Dermis blood vessel endothelial cell (primary cell): ENCODE measurements around the gene DIAPH3. TPM values are rescaled to one million over a fixed set of nuclear protein-coding genes. Genes with fewer than 3 reads are reported as not detected.
A peak's percentile ranks its signal among the peaks of the same experiment; 100 is the strongest.

Experiments
- DNase-seq: peaks from one replicate; pipeline ENCODE4 v3.0.0; 2010
- total RNA-seq: library from RNA; depleted of rRNA; stranded (reverse); fragments of >200 nt; gene quantifications from 2 replicates; pipeline ENCODE4 v1.2.3, GENCODE V29; 2014

DIAPH3 gene
- total RNA-seq, 1 donor from 2014 or later, result 8.7 TPM

DNA sequence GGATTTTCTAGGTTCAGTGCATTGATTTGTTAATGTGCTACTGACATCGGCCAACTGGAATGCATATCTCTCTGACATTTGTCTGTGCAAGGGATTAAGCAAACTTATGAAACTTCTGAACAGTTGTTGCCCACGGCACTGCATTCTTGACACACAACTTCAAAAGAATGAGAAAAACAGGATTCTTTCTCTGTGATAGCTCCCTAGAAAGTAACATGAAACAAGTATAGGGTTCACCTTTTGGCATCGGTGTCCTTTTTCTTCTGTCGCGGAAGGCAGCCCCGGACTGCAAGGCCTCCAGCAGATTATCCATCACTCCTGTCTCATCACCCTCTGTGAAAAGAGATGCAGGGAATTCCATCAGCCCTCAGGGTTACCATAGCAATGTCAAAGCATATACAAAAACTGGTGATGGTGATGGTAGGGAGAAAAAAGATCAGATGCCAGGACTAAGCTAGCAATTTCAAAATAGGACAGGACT is 389.2 kb downstream of the DIAPH3 start:
- no peak for DNase-seq

DNA sequence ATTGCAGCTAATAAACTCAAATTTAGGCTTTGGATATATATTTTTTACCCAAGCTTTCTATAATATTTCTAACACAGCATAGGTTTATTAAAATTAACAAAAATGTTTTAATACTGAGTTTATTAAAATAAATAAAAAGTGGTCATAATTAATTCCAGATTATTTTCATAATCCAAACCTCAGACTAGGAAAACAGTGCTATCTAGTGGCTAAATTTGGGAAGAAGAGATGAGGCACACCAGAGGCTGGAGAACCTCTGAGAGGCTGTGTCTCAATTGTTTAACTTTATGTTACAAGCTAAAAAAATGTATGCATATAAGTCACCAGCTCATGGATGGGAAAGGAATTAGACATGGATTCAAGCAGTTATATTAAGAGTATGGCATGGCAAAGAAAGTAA is 392.5 kb downstream of the DIAPH3 start:
- DNase-seq, result peak; percentile 40

DNA sequence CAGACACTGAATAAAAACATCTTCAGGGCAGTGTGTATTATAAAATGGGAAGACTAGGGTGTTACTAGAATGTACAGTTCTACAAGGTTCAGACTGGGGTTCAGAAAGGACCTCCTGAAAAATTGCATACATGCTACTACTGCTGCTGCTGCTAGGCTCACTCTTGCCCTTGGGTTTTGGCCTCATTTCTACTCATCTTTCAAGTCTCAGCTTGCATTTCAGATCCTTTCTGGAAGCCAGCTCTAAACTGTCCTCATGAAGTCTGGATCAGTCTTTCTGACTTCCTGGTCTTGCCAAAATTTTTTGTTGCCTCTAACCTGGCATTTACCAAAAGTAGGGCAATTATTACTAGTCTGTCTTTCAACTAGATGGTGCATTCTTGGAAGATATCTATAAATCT is 393.3 kb downstream of the DIAPH3 start:
- DNase-seq, result no peak

DNA sequence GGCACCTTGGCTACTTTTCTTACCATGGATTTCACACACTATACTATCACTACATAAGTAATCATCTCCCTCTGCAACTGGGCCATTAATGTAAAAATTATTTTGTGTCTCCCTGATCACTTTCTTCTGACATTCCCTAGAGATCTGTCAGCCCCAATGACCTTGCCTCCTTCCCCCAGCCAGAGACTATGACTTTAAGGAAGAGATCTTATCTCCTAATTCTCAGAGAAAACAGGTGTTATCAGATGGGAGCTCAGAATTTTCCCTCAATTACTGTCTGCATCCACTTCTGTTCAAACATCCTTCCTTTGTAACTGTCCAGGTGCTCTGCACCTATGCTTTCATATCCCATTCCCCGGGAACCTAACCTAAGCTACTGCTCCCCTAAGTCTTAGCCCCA is 397.5 kb downstream of the DIAPH3 start:
- DNase-seq, result no peak

DNA sequence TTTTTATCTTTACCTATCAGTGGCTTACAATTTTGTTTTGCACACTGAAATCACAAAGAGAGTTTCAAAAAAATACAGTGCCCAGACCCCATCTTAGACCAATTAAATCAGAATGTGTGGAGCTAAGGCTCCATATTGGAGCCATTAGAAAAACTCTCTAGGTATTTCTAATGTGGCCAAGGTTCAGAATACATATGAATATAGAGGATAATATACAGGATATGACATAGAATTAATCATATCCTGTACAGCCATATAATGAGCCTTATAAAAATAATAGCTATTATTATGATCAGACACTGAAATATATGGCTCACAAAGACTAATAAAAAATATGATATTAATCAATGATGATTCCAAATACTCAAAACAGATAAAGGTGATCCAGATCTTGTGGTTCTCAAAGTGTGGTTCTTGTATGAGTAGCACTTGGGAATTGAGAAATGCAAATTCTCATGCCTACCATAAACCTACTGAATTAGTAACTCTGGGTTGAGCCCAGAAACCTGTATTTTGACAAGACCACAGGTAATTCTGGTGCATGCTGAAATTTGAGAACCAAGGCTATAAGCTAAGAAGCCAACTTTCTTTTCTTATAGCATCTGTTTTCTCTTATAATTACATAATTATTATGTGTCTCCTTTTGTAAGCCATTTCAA is 408.0 kb downstream of the DIAPH3 start:
- peak; percentile 23 for DNase-seq

DNA sequence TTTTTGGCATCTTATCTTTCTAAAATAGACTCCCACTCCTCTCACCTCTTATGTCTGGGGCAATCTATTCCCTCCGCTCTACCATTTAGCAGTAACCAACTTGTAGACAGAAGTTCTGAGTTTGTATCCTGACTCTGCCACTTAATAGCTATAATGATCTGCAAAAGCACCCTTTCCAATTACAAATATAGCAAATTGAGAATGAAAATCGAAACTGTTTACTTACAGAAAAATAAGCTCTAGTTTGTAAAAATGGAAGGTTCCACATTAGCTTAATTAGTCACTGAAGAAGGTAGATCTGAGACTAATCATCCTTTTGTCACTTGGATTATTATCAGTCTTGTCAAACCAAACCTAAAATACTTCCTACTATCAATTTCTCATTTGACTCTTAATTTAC is 409.3 kb downstream of the DIAPH3 start:
- DNase-seq, result no peak

DNA sequence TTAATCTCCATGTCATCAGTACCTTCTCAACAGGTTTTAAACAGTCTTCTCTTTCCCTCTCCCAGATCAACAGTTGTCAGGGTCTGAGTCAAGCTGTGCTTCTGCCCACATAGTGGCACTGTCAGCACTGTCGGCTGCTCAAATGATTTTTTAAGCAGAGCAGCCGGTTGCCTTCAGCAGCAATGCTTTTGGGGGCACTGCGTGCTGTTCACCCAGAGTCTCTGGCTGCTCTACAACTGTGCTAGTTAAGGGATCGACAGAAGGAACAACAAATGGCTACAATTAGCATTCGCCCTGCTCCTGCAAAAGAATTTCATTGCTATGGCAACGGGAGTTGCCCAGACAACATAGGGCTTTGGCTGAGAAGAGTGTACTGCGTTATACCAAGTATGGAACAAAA is 412.9 kb downstream of the DIAPH3 start:
- no peak for DNase-seq

DNA sequence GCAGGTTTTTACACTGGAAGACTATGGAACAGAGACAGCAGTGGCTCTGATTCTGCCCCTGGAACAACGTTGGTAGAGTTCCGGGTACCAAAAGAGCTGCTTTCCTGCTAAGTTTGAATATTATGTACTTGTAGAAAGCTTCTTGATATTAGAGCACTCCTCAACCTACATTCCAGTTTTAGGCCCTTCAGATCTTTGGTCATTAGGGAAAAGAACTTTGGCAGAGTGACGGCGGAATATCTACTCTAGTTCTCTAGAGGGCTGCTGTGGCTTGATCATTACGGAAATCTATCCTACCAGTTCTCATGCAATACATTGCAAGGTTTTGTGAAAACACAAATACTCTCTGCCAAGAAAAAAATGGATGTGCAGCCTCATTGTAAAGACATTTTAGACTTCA is 415.7 kb downstream of the DIAPH3 start:
- DNase-seq, result no peak

DNA sequence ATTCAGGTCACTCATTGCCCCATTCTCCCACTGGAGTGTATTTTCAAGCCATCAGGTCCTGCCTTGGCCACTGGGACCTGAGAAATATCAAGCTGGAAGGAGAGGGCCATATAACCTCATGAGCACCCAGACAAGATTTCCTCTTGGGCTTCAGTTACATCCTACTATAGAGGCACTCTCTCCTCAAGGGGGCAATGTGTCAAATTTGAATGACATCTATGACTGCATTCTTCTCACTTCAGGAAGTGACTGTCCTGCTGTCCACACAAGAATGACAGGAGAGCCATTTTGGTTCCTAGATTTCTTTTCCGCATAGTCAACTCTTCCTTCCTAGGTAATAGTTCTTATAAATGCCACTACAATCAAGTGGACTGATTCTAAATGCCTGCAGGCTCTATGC is 416.2 kb downstream of the DIAPH3 start:
- no peak for DNase-seq

DNA sequence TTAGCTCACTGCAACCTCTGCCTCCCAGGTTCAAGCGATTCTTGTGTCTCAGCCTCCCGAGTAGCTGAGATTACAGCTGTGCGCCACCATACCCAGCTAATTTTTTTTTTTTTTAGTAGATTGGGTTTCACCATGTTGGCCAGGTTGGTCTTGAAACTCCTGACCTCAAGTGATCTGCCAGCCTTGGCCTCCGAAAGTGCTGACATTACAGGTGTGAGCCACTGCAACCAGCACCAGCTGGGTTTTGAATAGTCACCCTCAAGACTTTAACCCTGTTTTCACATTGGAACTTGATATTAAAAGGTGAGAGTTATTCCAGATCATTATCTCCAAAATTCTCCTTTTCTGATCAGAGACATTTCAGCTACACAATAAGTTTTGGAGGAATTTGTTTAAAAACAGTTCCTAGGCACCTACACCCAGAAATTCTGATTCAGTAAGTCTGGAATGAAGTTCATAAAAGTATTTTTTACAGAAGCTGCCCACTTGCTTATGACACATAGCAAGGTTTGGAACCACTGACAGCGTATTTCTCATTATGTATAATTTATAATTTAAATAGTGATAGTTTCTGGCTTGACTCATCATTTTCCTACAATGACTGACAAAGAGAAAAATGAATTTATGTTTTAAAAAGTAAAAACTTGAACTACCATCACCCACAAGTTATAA is 417.3 kb downstream of the DIAPH3 start:
- DNase-seq, result no peak

DNA sequence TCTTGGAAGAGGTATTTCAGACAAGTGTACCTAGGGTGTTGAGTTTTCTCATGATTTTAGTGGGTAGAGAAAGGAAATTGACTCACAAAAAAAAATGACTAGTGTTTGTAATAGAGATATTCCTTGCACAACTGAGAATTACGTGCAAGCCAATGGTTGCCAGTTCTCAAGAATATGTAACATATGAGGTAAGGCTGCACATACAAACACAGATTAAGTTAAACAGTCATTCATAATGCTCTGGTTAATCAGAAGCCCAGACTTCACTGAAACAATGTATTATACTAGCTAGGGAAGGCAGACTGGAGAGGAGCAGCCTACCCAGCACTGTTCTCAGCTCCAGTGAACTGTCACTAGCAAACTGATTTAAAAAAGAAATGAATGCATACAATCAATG is 418.3 kb downstream of the DIAPH3 start:
- no peak for DNase-seq

DNA sequence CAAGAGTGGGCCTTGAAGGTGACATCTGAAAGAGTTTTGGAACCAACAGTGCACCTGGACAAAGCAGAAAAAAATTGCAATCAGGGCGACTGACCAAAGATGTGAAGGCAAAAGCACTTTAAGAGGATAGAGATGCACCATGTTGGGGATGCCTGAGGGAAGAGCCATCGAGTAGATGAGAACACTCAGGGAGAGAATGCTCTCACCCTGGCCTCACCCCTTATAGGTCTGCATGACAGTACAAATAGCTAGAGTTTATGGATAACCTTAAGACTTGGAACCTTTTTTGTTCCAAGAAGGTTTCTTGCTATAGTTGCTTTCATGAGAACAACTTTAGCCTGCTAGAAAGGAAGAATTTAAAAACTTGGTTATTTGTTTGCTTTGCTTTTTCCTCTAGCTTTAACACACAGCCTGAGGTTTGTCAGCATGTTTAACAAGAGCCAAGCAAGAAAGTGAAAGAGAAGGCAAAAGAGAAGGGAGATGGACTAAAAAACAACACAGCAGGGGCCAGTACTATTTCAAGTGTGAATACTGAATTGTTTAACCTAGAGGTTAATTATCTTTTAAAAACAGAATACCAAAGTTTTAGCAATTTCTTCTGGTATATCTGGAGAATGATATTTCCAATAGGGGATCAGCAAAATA is 418.9 kb downstream of the DIAPH3 start:
- no peak for DNase-seq

DNA sequence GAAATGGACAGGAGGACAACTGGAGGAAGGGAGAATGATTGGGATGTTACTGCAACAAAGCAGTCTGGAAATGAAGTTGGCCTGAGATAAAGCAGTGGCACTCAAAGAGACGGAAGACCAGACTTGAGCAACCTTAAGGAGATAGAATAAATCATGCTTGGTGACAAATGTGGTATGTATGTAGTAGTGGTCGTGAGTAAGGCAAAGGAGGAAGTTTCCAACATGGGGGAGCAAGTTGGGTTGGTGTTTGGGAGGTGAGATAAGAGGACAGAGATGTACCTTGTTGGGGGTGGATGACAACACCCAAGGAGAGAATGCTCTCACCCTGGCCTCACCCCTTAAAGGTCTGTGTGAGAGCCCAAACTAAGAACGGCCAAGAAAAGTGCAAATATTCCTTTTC is 420.5 kb downstream of the DIAPH3 start:
- DNase-seq, result no peak

DNA sequence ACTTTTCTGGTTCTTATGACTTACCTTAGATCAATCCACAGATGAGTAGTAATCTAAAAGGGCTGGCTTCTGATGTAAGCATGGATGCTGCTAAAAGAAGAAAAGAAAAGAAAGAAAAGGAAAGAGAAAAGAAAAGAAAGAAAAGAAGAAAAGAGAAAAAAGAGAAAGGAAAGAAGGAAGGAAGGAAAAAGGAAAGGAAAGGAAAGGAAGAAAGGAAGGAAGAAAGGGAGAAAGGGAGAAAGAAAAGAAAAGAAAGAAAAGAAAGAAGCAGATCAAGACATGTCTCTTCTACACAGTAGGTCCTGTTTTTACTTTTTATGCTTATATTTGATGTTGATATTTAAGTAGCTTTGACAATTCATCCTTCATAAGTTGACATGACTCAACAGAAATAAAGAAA is 421.3 kb downstream of the DIAPH3 start:
- DNase-seq, result no peak

DNA sequence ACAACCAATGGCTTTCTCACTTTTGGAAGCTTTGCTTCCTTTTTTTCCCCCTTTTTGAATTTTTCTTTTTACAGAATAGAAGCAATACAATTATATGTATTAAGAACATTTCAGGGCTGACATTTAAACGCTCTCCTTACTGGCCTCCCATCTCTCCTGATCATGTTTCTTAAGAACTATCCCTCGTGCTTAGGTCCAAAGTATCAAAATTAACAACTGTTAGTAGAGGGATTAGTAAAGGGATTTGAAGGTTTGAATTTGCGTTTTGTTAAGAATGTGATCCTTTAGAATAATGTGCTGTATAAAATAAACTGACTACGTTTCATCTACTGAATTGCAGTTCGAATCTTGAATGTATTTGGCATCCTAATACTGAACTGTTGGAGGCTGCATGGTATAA is 424.8 kb downstream of the DIAPH3 start:
- DNase-seq, result no peak

DNA sequence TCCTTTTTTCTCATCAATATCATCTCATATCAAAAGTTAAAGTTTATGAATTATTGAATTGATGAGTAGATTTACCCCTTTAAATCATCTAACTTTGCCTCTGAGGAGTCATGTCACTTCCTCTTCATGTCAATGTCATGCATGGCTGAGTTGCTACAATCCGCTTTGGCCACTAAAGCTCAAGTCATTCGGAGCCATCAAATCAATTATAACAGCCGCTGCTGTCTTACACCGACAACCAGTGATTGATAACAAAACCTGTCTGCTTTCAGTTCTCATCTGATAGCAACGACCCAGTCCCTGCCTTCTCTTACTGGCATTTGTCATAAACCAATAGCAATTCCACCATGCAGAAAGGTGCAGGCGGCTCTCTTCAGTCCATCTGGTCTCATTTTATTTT is 429.3 kb downstream of the DIAPH3 start:
- no peak for DNase-seq

DNA sequence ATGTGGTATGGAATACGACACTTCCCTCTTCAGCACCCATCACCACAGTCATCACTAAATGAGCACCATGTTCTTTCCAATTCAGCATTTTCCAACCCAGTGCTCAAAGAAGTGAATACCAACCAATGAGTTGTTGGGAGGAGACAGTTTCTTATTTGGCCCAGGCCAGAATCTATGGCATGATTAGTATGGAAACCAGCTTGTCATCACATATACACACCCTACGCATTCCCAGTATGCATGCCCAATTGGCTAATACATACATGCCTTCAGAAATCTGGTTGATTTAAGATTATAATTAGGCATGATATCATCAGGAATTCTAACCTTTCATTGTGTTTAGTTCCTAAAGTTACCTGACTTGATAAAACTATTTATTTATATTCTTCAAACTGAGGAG is 430.0 kb downstream of the DIAPH3 start:
- no peak for DNase-seq

DNA sequence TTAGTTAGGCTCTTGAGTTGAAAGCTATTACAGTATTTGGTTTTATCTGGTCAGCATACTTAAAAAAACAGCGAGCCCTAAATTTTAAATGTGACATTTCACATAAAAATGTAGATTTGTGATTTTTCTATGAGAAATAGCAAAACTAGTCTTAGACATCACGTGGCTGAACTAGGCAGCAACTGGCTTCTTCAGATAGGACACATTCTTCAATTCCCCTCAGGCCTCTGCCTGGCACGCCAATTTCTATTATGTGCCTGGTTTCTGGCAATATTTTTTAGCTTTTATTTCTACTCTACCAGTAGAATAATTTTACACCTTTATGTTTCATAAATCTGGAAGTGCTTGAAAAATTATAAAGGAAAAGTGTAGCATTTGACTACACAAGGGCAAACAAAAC is 433.7 kb downstream of the DIAPH3 start:
- DNase-seq, result no peak

DNA sequence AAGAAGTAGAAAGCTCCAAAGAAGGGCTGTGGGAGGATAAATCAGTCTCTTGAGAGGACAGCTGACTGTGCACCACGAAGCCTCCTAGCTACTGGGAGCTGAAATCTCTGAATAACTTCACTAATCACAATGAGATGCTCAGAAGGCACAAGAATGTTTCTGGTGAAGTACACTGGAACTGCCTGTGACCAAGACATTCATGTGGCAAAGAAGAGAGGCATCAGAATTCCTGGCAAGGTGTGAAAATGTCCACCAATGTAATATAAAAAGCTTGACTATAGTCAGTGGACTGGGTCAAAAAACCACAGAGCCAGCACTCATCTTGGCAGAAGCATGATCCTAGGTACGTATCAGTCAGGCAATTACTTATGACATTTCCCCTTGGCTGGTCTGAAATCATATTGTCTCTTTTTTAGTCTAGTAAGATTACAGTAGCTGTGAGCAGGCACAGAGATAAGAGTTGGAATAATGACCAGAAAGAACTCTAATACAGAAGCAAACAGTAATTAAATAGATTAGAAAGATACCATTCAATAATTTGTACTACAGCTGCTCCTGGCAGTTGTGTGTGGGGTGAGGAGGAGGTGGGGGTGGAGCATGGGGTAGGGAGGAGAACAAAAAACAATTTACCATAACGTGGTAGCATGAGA is 434.7 kb downstream of the DIAPH3 start:
- no peak for DNase-seq

DNA sequence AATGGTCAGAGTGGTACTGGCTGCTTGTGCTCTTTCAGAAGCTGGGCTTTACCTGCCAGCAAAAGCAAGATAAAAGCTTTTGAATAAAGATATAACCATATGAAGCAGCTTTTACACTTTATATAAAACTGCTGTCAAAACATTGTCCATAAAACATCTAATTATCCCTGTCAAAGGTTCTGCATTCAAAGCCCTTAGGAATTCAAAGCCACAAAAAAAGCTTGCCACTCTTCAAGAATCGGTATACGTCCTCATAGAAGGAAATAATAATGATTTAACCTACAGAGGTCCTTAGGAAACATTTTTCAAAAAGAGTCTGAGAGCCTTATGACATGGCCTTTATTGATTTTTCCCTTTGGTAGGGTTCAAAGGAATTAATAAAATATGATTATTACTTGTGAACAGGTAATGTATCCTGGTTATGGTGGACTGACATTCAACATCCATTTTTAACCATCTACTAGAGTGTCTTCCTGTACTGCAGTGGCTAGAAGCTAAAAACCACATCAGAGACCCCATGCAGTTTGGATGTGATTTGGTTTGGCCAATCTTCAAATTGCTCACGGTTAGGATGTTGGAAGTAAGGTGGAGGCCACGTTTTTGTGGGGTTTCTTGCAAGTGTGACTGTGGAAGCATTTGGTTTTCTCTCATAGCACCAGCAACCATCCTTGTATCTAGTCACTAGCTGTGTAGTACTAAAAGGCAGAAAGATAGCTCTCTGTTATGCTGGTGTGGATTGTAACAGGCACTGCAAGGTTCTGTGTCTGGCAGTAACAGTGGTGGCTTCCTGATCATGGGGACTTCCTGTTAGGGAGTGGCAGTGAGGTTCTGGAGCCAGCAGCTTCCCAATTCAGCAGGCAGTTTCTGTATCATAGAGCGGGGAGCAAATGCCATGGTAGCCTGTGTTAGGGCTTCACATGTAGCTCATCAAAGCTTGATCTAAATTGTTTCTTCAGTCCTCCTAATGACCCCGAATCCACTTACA is 441.5 kb downstream of the DIAPH3 start:
- DNase-seq, result no peak

DNA sequence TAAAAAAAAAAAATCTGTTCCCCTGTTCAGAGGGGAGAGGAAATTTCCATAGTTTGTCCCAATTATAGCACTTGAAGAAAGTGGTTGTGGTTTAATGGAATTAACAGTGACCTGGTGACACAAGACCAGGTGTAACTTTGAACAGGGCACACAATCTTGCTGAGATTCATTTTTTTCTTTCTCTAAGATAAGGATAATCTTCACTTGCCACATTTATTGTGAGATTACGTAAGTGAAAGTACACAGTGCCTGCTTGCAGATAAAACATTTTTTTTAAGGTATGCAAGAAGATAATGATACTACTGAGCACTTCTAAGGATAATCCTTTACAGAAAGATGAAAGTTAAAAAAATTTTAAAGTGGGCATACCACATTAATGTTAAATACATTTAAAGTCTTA is 448.1 kb downstream of the DIAPH3 start:
- no peak for DNase-seq

DNA sequence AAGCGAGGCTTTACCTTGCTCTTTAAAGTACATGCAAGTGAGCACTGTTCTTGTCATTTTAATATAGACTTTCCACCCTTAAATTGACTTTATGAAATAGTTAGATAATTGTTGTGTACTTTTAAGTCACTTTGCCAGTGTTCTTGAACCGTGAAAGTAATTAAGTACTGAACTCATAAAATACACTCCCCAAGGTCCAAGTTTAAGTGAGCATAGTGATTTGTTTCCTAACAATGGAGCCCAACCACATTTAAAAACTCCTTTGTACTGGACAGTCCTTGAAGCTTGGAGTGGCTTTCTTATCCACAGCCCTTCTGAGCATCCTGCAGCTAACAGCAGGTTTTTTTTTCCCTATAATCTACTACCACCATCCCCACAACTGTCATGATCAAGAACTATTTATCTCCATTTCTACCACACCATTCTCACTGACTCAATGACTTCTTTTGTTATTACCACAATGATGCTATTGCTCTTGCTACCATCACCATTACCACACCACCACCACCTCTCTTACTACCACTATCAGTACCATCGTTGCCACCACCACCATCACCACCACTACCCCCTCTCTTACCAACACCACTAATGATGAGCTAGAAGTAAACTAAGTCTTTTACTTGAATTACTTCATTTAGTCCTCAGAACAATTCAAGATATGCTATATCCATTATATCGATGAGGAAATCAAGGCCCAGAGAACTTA is 452.6 kb downstream of the DIAPH3 start:
- peak; percentile 2 for DNase-seq
